ENCODE measurements around the gene PLXNA4. TPM values are rescaled to one million over a fixed set of nuclear protein-coding genes. Genes with fewer than 3 reads are reported as not detected.

The PLXNA4 gene
- total RNA-seq, 1 experiment from 2014 or later, result 0.81 TPM

DNA sequence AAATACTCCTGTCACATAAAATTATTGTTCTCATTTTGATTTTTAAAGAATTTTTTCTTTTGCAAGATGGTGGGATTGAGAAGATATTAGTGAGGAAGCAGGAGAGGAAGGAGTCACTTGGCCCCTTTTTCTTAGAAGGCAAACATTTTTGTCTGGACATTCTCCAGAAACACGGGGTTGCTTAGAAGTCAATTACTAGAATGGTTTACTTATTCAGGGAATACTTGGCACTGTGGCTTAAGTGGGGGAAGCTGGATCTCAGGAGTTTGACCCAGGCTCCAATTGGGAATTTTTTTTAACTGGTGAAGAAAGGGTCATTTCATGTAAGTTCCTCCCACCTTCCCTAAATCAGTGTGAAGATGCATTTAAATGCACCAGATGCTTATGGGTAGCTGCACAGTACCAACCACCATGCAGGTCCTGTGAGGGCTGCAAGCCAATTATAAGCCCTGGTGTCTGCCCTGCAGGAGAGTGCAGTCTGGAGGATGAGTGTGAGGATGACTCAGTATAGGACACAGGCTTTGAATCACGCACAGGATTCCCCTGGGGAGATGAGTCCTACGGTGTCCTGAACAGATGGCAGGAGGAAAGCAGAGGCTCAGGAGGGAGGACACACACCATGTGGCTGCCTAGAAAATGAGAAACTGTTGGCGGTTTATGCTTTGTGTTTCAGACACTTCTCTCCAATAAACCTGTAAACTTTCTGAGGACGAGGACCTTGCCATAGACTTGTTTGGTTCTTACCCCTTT lies 299.1 kb downstream of the PLXNA4 start:
- H3K27ac Mint-ChIP-seq, result no peak overlapping the region
- H3K27me3 Mint-ChIP-seq (ENCODE audit: low read depth), result peaks cover 9% of the 10 kb centered on the region
- ChIA-PET CTCF (no interaction called here), POLR2A (no interaction called here)
- ATAC-seq (no peak), DNase-seq (ENCODE audit: low spot score) (no peak)
- peaks cover 15% of the 10 kb centered on the region for H3K4me1 Mint-ChIP-seq
- H3K36me3 Mint-ChIP-seq, result no peaks in the 10 kb centered on the region
- TF ChIP-seq ELF4 (CRISPR knock-in tag; IDR thresholded peaks at IDR 0.05; ENCODE audit: low read depth) (no peak), FOXJ3 (CRISPR knock-in tag; IDR thresholded peaks at IDR 0.05; ENCODE audit: borderline replicate concordance) (no peak), ZNF121 (CRISPR knock-in tag; IDR thresholded peaks at IDR 0.05) (no peak), CREB1 (CRISPR knock-in tag; IDR thresholded peaks at IDR 0.05) (no peak)
- TF ChIP-seq, protein P1, sequence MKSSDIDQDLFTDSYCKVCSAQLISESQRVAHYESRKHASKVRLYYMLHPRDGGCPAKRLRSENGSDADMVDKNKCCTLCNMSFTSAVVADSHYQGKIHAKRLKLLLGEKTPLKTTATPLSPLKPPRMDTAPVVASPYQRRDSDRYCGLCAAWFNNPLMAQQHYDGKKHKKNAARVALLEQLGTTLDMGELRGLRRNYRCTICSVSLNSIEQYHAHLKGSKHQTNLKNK (CRISPR knock-in tag; IDR thresholded peaks at IDR 0.05), result no peak
- no peaks in the 10 kb centered on the region for H3K9me3 Mint-ChIP-seq
- no peak overlapping the region for H3K4me3 Mint-ChIP-seq

DNA sequence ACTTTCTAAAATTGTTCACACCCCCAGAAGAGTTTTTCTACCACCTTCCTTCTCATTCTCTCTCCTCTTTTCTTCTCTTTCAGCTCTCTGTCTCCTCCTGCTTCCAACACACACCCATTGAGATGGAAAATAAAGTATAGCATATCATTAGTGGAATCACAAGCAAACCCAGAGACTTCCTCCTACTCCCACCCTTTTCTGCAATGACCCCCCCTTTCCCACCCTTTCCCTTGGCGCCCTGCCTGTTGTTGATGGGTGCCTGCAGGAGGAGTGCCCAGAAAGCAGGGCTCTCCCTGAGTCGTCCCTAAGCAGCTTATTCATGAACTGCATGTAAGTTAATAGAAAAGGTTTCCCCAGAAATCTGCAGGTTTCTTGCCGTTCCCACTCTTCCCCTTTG lies 300.0 kb downstream of the PLXNA4 start:
- no peak overlapping the region for H3K27ac Mint-ChIP-seq
- ATAC-seq (no peak), DNase-seq (ENCODE audit: low spot score) (no peak)
- CTCF ChIA-PET, result interaction anchor here (1.3 to 1.4 kb wide), 2 partner anchors 24 to 331 kb away, joined by 3 to 5 read pairs; no protein-coding TSS in a partner anchor
- no peaks in the 10 kb centered on the region for H3K36me3 Mint-ChIP-seq
- no peak overlapping the region for H3K4me3 Mint-ChIP-seq
- peaks cover 15% of the 10 kb centered on the region for H3K4me1 Mint-ChIP-seq
- H3K9me3 Mint-ChIP-seq, result no peaks in the 10 kb centered on the region
- H3K27me3 Mint-ChIP-seq (ENCODE audit: low read depth), result peaks cover 14% of the 10 kb centered on the region
- POLR2A ChIA-PET, result no interaction called here
- TF ChIP-seq ZNF423 (CRISPR knock-in tag; IDR thresholded peaks at IDR 0.05) (no peak), JUN (CRISPR knock-in tag; IDR thresholded peaks at IDR 0.05) (no peak), NFATC4 (CRISPR knock-in tag; IDR thresholded peaks at IDR 0.05) (no peak), RELA (CRISPR knock-in tag; IDR thresholded peaks at IDR 0.05; ENCODE audit: borderline replicate concordance) (no peak), NR1H2 (CRISPR knock-in tag; IDR thresholded peaks at IDR 0.05) (no peak), ZNF416 (CRISPR knock-in tag; IDR thresholded peaks at IDR 0.05) (no peak), GTF2I (CRISPR knock-in tag; conservative IDR thresholded peaks at IDR 0.05) (no peak), EMX1 (CRISPR knock-in tag; IDR thresholded peaks at IDR 0.05) (no peak), IRF2 (CRISPR knock-in tag; IDR thresholded peaks at IDR 0.05; ENCODE audit: borderline replicate concordance, low read depth) (no peak)
- TF ChIP-seq, protein P2, sequence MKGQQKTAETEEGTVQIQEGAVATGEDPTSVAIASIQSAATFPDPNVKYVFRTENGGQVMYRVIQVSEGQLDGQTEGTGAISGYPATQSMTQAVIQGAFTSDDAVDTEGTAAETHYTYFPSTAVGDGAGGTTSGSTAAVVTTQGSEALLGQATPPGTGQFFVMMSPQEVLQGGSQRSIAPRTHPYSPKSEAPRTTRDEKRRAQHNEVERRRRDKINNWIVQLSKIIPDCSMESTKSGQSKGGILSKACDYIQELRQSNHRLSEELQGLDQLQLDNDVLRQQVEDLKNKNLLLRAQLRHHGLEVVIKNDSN (CRISPR knock-in tag; IDR thresholded peaks at IDR 0.05), result no peak
- TF ChIP-seq, protein P3, sequence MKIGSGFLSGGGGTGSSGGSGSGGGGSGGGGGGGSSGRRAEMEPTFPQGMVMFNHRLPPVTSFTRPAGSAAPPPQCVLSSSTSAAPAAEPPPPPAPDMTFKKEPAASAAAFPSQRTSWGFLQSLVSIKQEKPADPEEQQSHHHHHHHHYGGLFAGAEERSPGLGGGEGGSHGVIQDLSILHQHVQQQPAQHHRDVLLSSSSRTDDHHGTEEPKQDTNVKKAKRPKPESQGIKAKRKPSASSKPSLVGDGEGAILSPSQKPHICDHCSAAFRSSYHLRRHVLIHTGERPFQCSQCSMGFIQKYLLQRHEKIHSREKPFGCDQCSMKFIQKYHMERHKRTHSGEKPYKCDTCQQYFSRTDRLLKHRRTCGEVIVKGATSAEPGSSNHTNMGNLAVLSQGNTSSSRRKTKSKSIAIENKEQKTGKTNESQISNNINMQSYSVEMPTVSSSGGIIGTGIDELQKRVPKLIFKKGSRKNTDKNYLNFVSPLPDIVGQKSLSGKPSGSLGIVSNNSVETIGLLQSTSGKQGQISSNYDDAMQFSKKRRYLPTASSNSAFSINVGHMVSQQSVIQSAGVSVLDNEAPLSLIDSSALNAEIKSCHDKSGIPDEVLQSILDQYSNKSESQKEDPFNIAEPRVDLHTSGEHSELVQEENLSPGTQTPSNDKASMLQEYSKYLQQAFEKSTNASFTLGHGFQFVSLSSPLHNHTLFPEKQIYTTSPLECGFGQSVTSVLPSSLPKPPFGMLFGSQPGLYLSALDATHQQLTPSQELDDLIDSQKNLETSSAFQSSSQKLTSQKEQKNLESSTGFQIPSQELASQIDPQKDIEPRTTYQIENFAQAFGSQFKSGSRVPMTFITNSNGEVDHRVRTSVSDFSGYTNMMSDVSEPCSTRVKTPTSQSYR (CRISPR knock-in tag; IDR thresholded peaks at IDR 0.05), result no peak
- TF ChIP-seq, protein P4, sequence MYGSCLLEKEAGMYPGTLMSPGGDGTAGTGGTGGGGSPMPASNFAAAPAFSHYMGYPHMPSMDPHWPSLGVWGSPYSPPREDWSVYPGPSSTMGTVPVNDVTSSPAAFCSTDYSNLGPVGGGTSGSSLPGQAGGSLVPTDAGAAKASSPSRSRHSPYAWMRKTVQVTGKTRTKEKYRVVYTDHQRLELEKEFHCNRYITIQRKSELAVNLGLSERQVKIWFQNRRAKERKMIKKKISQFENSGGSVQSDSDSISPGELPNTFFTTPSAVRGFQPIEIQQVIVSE (CRISPR knock-in tag; IDR thresholded peaks at IDR 0.05; ENCODE audit: borderline replicate concordance), result no peak
- TF ChIP-seq, protein P5, sequence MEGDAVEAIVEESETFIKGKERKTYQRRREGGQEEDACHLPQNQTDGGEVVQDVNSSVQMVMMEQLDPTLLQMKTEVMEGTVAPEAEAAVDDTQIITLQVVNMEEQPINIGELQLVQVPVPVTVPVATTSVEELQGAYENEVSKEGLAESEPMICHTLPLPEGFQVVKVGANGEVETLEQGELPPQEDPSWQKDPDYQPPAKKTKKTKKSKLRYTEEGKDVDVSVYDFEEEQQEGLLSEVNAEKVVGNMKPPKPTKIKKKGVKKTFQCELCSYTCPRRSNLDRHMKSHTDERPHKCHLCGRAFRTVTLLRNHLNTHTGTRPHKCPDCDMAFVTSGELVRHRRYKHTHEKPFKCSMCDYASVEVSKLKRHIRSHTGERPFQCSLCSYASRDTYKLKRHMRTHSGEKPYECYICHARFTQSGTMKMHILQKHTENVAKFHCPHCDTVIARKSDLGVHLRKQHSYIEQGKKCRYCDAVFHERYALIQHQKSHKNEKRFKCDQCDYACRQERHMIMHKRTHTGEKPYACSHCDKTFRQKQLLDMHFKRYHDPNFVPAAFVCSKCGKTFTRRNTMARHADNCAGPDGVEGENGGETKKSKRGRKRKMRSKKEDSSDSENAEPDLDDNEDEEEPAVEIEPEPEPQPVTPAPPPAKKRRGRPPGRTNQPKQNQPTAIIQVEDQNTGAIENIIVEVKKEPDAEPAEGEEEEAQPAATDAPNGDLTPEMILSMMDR (IDR thresholded peaks at IDR 0.05), result no peak

All from WTC11 (cell line).